ENCODE data around the gene SLC25A15. TPM values are rescaled to one million over a fixed set of nuclear protein-coding genes. Genes with fewer than 3 reads are reported as not detected.
A peak's percentile ranks its signal among the peaks of the same experiment; 100 is the strongest.

Gene SLC25A15
- total RNA-seq, 1 donor from 2014 or later, result 9.3 TPM

- Mint-ChIP-seq H3K27ac (ENCODE audit: unreplicated experiment) (no peak overlapping the region), H3K36me3 (ENCODE audit: low read depth) (no peaks in the 10 kb centered on the region), H3K9me3 (ENCODE audit: low read depth) (no peaks in the 10 kb centered on the region), H3K27me3 (ENCODE audit: low read depth) (no peaks in the 10 kb centered on the region), H3K4me3 (ENCODE audit: unreplicated experiment) (peak overlapping the region; percentile 40), H3K4me1 (ENCODE audit: low read depth) (peaks cover 12% of the 10 kb centered on the region)
- TF ChIP-seq CTCF (IDR thresholded peaks at IDR 0.05), result peak; percentile 96
- DNase-seq (ENCODE audit: low spot score), result no peak
Measured at GRCh38 chr13:40777166-40777808, 12.1 kb upstream of the SLC25A15 start.

- Mint-ChIP-seq H3K27me3 (ENCODE audit: low read depth) (no peaks in the 10 kb centered on the region), H3K4me1 (ENCODE audit: low read depth) (peaks cover 12% of the 10 kb centered on the region), H3K36me3 (ENCODE audit: low read depth) (no peaks in the 10 kb centered on the region), H3K4me3 (ENCODE audit: unreplicated experiment) (no peak overlapping the region), H3K9me3 (ENCODE audit: low read depth) (no peaks in the 10 kb centered on the region), H3K27ac (ENCODE audit: unreplicated experiment) (no peak overlapping the region)
- DNase-seq (ENCODE audit: low spot score), result no peak
- no peak for TF ChIP-seq CTCF (IDR thresholded peaks at IDR 0.05)
Measured at GRCh38 chr13:40777809-40778175, 11.6 kb upstream of the SLC25A15 start.

- Mint-ChIP-seq H3K9me3 (ENCODE audit: low read depth) (no peaks in the 10 kb centered on the region), H3K27me3 (ENCODE audit: low read depth) (no peaks in the 10 kb centered on the region), H3K4me1 (ENCODE audit: low read depth) (peaks cover 12% of the 10 kb centered on the region), H3K4me3 (ENCODE audit: unreplicated experiment) (no peak overlapping the region), H3K36me3 (ENCODE audit: low read depth) (no peaks in the 10 kb centered on the region), H3K27ac (ENCODE audit: unreplicated experiment) (no peak overlapping the region)
- DNase-seq (ENCODE audit: low spot score), result no peak
- TF ChIP-seq CTCF (IDR thresholded peaks at IDR 0.05), result no peak
Measured at GRCh38 chr13:40779049-40779448, 10.4 kb upstream of the SLC25A15 start.

- H3K4me1 Mint-ChIP-seq (ENCODE audit: low read depth), result peaks cover 12% of the 10 kb centered on the region
- no peaks in the 10 kb centered on the region for H3K36me3 Mint-ChIP-seq (ENCODE audit: low read depth)
- no peak overlapping the region for H3K4me3 Mint-ChIP-seq (ENCODE audit: unreplicated experiment)
- TF ChIP-seq CTCF (IDR thresholded peaks at IDR 0.05), result no peak
- no peaks in the 10 kb centered on the region for H3K27me3 Mint-ChIP-seq (ENCODE audit: low read depth)
- DNase-seq (ENCODE audit: low spot score), result no peak
- no peaks in the 10 kb centered on the region for H3K9me3 Mint-ChIP-seq (ENCODE audit: low read depth)
- H3K27ac Mint-ChIP-seq (ENCODE audit: unreplicated experiment), result no peak overlapping the region
Measured at GRCh38 chr13:40779796-40780285, 9.6 kb upstream of the SLC25A15 start.

GRCh38 chr13:40780822-40781401, 8.5 kb upstream of the SLC25A15 start:
- Mint-ChIP-seq H3K36me3 (ENCODE audit: low read depth) (no peaks in the 10 kb centered on the region), H3K27me3 (ENCODE audit: low read depth) (no peaks in the 10 kb centered on the region), H3K9me3 (ENCODE audit: low read depth) (no peaks in the 10 kb centered on the region), H3K4me1 (ENCODE audit: low read depth) (peaks cover 12% of the 10 kb centered on the region), H3K4me3 (ENCODE audit: unreplicated experiment) (no peak overlapping the region), H3K27ac (ENCODE audit: unreplicated experiment) (no peak overlapping the region)
- TF ChIP-seq CTCF (IDR thresholded peaks at IDR 0.05), result peak; percentile 19
- DNase-seq (ENCODE audit: low spot score), result no peak
